HG02610 (cell line): ENCODE measurements around the gene TESK2.
A peak's percentile ranks its signal among the peaks of the same experiment; 100 is the strongest.

ENCODE experiments used
- ATAC-seq: cut with Tn5 transposase; IDR thresholded peaks from one replicate; pipeline ENCODE4 v1.9.1; 2021; ENCODE audit warnings: mild to moderate bottlenecking, moderate library complexity; ENCODE audit not compliant: unreplicated experiment

The TESK2 gene

GRCh38 chr1:45317166-45317565 is 173.8 kb downstream of the TESK2 start:
- ATAC-seq: no peak

- ATAC-seq: no peak
Measured at GRCh38 chr1:45314266-45314665, 176.7 kb downstream of the TESK2 start.

- ATAC-seq: no peak
Measured at GRCh38 chr1:45306905-45307304, 184.1 kb downstream of the TESK2 start.

GRCh38 chr1:45306319-45306718 is 184.6 kb downstream of the TESK2 start:
- ATAC-seq: peak; percentile 29

- ATAC-seq: no peak
Measured at GRCh38 chr1:45305231-45305630, 185.7 kb downstream of the TESK2 start.

GRCh38 chr1:45304311-45305081 is 186.5 kb downstream of the TESK2 start:
- peak; percentile 5 for ATAC-seq

GRCh38 chr1:45303520-45304310 is 187.2 kb downstream of the TESK2 start:
- ATAC-seq: peak; percentile 70

- no peak for ATAC-seq
Measured at GRCh38 chr1:45302505-45303150, 188.3 kb downstream of the TESK2 start.

- ATAC-seq: no peak
Measured at GRCh38 chr1:45300669-45300997, 190.3 kb downstream of the TESK2 start.

- no peak for ATAC-seq
Measured at GRCh38 chr1:45299981-45300668, 190.8 kb downstream of the TESK2 start.

GRCh38 chr1:45299296-45299695 is 191.7 kb downstream of the TESK2 start:
- no peak for ATAC-seq

- no peak for ATAC-seq
Measured at GRCh38 chr1:45297666-45298356, 193.2 kb downstream of the TESK2 start.
